Mucosa of gallbladder (tissue), 1 donor: ENCODE measurements around the gene HMCES. TPM values are rescaled to one million over a fixed set of nuclear protein-coding genes. Genes with fewer than 3 reads are reported as not detected.
"Not testable (repeated sequence)": the region's sequence is repeated elsewhere in the genome, so short reads cannot be mapped to it uniquely, and the experiment has no call there.

Experiments
- DNase-seq: peaks from one replicate; pipeline ENCODE4 v3.0.0-alpha.2; 2020; ENCODE audit warnings: low spot score
- total RNA-seq: library from RNA; stranded (reverse); gene quantifications from one replicate; pipeline ENCODE4 v1.2.1, GENCODE V29; 2021
- donor health status: DM: no; HTN: no; CAD: no.

Gene HMCES
- total RNA-seq, 1 donor from 2014 or later, result 44.3 TPM

- DNase-seq, result no peak
Observed at GRCh38 chr3:129320825-129321487, 42.3 kb downstream of the HMCES start.

- no peak for DNase-seq
Observed at GRCh38 chr3:129321887-129322286, 43.2 kb downstream of the HMCES start.

- no peak for DNase-seq
Observed at GRCh38 chr3:129323651-129324294, 45.1 kb downstream of the HMCES start.

GRCh38 chr3:129324855-129325254 is 46.2 kb downstream of the HMCES start:
- no peak for DNase-seq

GRCh38 chr3:129325383-129325782 is 46.7 kb downstream of the HMCES start:
- DNase-seq, result no peak

- no peak for DNase-seq
Observed at GRCh38 chr3:129326138-129326537, 47.5 kb downstream of the HMCES start.

GRCh38 chr3:129326595-129326994 is 47.9 kb downstream of the HMCES start:
- no peak for DNase-seq

- no peak for DNase-seq
Observed at GRCh38 chr3:129327510-129327909, 48.8 kb downstream of the HMCES start.

GRCh38 chr3:129329858-129330257 is 51.2 kb downstream of the HMCES start:
- DNase-seq, result no peak

GRCh38 chr3:129330409-129330808 is 51.7 kb downstream of the HMCES start:
- no peak for DNase-seq

GRCh38 chr3:129333891-129334290 is 55.2 kb downstream of the HMCES start:
- DNase-seq, result no peak

- no peak for DNase-seq
Observed at GRCh38 chr3:129336093-129336706, 57.5 kb downstream of the HMCES start.

GRCh38 chr3:129337719-129338118 is 59.0 kb downstream of the HMCES start:
- DNase-seq, result not testable (repeated sequence)

GRCh38 chr3:129339186-129339585 is 60.5 kb downstream of the HMCES start:
- not testable (repeated sequence) for DNase-seq

GRCh38 chr3:129339833-129340232 is 61.2 kb downstream of the HMCES start:
- not testable (repeated sequence) for DNase-seq

- DNase-seq, result no peak
Observed at GRCh38 chr3:129341331-129342141, 62.9 kb downstream of the HMCES start.

GRCh38 chr3:129343643-129344360 is 65.1 kb downstream of the HMCES start:
- DNase-seq, result no peak

GRCh38 chr3:129344540-129345220 is 66.0 kb downstream of the HMCES start:
- no peak for DNase-seq

GRCh38 chr3:129345281-129345680 is 66.6 kb downstream of the HMCES start:
- no peak for DNase-seq

GRCh38 chr3:129345971-129346370 is 67.3 kb downstream of the HMCES start:
- no peak for DNase-seq
